Stromal cell of bone marrow (primary cell): Measurements from ENCODE around the gene LACTB.
A peak's percentile ranks its signal among the peaks of the same experiment; 100 is the strongest.

Experiments used
- DNase-seq: peaks from one replicate; pipeline ENCODE4 v3.0.0-alpha.2; 2012; ENCODE audit warnings: low read depth

LACTB gene

GRCh38 chr15:63121382-63122001 is at the start of gene LACTB:
LACTB (plus strand) TSS chr15:63121861; CDS start chr15:63121872, 11 bp downstream.
- peak; percentile 80 for DNase-seq

- DNase-seq: no peak
Observed at GRCh38 chr15:63072023-63072650, 49.5 kb upstream of the LACTB start.

- DNase-seq: no peak
Observed at GRCh38 chr15:63072809-63073277, 48.8 kb upstream of the LACTB start.

GRCh38 chr15:63073497-63074172 is 48.0 kb upstream of the LACTB start:
- DNase-seq: no peak

- peak; percentile 47 for DNase-seq
Observed at GRCh38 chr15:63075015-63075983, 46.4 kb upstream of the LACTB start.

- no peak for DNase-seq
Observed at GRCh38 chr15:63075984-63076713, 45.5 kb upstream of the LACTB start.

- DNase-seq: no peak
Observed at GRCh38 chr15:63076714-63077046, 45.0 kb upstream of the LACTB start.

- no peak for DNase-seq
Observed at GRCh38 chr15:63077952-63078351, 43.7 kb upstream of the LACTB start.

- DNase-seq: no peak
Observed at GRCh38 chr15:63079947-63080626, 41.6 kb upstream of the LACTB start.

- DNase-seq: no peak
Observed at GRCh38 chr15:63080634-63081250, 40.9 kb upstream of the LACTB start.

- no peak for DNase-seq
Observed at GRCh38 chr15:63082366-63082765, 39.3 kb upstream of the LACTB start.

- no peak for DNase-seq
Observed at GRCh38 chr15:63083044-63083443, 38.6 kb upstream of the LACTB start.

GRCh38 chr15:63083541-63083940 is 38.1 kb upstream of the LACTB start:
- DNase-seq: no peak

- no peak for DNase-seq
Observed at GRCh38 chr15:63084806-63085205, 36.9 kb upstream of the LACTB start.

- no peak for DNase-seq
Observed at GRCh38 chr15:63085289-63085688, 36.4 kb upstream of the LACTB start.

GRCh38 chr15:63086271-63086670 is 35.4 kb upstream of the LACTB start:
- DNase-seq: no peak

- DNase-seq: no peak
Observed at GRCh38 chr15:63086947-63087346, 34.7 kb upstream of the LACTB start.

- no peak for DNase-seq
Observed at GRCh38 chr15:63088533-63089245, 33.0 kb upstream of the LACTB start.

- peak; percentile 75 for DNase-seq
Observed at GRCh38 chr15:63089260-63090043, 32.2 kb upstream of the LACTB start.
